ENCODE measurements around the gene TRIM5.
A peak's percentile ranks its signal among the peaks of the same experiment; 100 is the strongest.
"Not testable (repeated sequence)": the region's sequence is repeated elsewhere in the genome, so short reads cannot be mapped to it uniquely, and the experiment has no call there.

Gene TRIM5

DNA sequence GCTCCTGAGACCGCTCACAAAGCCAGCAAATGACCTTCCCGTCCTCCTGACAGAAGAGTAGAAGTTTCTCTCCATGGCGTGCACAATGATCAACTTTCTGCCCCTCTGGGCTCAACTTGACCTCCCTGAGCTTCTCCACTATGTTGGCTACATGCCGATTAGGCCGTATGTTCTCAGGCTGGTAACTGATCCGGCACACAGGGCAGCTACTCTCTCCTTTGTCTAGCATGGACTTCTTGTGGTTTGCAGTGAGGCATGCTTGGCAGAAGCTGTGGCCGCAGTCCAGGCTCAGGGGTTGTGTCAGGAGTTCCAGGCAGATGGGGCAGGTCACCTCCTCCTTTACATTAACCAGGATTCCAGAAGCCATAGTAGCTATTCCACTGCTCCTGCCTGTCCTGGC lies 5.1 kb downstream of the TRIM5 start:
- no peak overlapping the region for H3K4me2 ChIP-seq
- peaks cover 31 to 58% (median 50%) of the 10 kb centered on the region in 11 experiments for H3K36me3 ChIP-seq
- H4K20me1 ChIP-seq: peaks cover 0 to 31% (median 0%) of the 10 kb centered on the region in 11 experiments; a peak in 4 of 22 replicates
- no peaks in the 10 kb centered on the region for H3K27me3 ChIP-seq
- H3K27ac ChIP-seq: no peak overlapping the region
- peaks cover 13 to 38% (median 28%) of the 10 kb centered on the region in 11 experiments for H3K9me3 ChIP-seq (replicated peaks in 1 of 11)
- no peak overlapping the region for H3K4me3 ChIP-seq
- H3K9ac ChIP-seq: no peak overlapping the region
- peaks cover 0 to 12% (median 0%) of the 10 kb centered on the region in 10 experiments; a peak in 6 of 20 replicates for H3K4me1 ChIP-seq
- no peak for TF ChIP-seq Cebpa-rat (IDR thresholded peaks at IDR 0.05)

DNA sequence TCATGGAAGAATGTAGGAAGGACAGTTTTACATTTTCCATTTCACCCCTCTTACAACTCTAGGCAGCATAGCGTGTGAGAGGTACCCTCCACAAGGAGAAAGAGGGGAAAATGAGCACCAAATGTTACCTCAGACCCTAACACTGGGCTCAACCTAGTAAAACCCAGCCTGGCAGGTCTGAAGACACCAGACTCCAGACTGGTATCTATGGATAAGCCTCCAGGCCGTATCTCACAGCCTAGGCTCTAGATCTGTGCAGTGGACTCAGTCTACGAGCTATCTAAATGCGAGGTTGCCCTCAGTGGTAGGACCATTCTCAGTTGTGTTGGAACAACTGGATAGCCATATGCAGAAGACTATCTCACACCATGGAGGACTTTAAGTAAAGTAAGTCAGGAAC lies 10.5 kb downstream of the TRIM5 start:
- H3K4me2 ChIP-seq: no peak overlapping the region
- H3K36me3 ChIP-seq: peaks cover 43 to 81% (median 63%) of the 10 kb centered on the region in 11 experiments
- H3K27me3 ChIP-seq: no peaks in the 10 kb centered on the region
- TF ChIP-seq Cebpa-rat (IDR thresholded peaks at IDR 0.05): no peak
- H4K20me1 ChIP-seq: peaks cover 0 to 11% (median 0%) of the 10 kb centered on the region in 11 experiments; a peak in 3 of 22 replicates
- H3K9ac ChIP-seq: no peak overlapping the region
- no peak overlapping the region for H3K27ac ChIP-seq
- peaks cover 13 to 25% (median 21%) of the 10 kb centered on the region in 11 experiments for H3K9me3 ChIP-seq (replicated peaks in 1 of 11)
- no peak overlapping the region for H3K4me3 ChIP-seq
- peaks cover 0 to 8% (median 0%) of the 10 kb centered on the region in 10 experiments; a peak in 4 of 20 replicates for H3K4me1 ChIP-seq

DNA sequence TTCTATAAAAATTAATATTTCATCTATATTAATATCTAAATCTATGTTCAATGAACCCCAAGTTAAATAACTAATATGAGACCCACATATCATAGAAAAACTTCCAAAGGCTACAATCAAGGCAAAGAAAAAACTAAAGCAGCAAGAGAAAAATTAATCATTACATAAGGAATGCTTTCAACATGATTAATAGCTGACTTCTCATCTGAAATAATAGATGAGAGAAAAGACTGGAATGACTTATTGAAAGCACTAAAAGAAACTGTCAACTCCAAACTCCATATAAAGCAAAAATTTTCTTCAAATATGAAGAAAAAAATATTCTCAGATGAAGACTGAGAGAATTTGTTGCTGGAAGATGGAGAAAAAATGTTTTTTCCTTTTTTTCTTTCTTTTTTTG lies 13.0 kb downstream of the TRIM5 start:
- no peak overlapping the region for H3K4me3 ChIP-seq
- TF ChIP-seq Cebpa-rat (IDR thresholded peaks at IDR 0.05): no peak
- H3K4me1 ChIP-seq: no peaks in the 10 kb centered on the region
- peaks cover 0 to 4% (median 0%) of the 10 kb centered on the region in 11 experiments; a peak in 3 of 22 replicates for H3K9me3 ChIP-seq (replicated peaks in 1 of 11)
- no peak overlapping the region for H3K9ac ChIP-seq
- peaks cover 0 to 11% (median 0%) of the 10 kb centered on the region in 11 experiments; a peak in 3 of 22 replicates for H4K20me1 ChIP-seq
- no peak overlapping the region for H3K4me2 ChIP-seq
- H3K27me3 ChIP-seq: no peaks in the 10 kb centered on the region
- H3K36me3 ChIP-seq: peaks cover 45 to 84% (median 67%) of the 10 kb centered on the region in 11 experiments
- no peak overlapping the region for H3K27ac ChIP-seq

DNA sequence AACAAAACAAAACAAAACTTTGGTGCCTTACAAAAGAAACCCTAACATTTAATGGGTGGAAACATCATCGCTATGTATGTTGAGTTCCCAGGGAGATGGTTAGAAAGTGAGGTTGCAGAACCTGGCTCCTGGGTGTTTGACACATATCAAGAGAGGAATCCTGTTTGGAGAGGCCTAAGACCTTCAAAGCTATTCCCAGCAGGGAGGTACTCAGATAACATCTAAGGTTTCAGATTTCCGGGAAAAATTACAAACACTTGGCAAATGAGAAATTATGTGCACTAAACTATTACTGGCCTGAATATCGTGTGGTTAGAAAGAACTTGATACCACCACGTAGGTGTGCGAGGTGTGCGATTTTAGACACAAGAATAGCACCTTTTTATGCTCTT lies 18.5 kb downstream of the TRIM5 start:
- Histone ChIP-seq H3K27me3 (no peaks in the 10 kb centered on the region), H3K27ac (no peak overlapping the region), H3K9me3 (replicated peaks in 1 of 11) (no peaks in the 10 kb centered on the region), H4K20me1 (no peaks in the 10 kb centered on the region; a peak in 1 of 22 replicates), H3K4me1 (no peaks in the 10 kb centered on the region), H3K36me3 (peaks cover 72 to 99% (median 91%) of the 10 kb centered on the region in 11 experiments), H3K9ac (no peak overlapping the region), H3K4me3 (no peak overlapping the region), H3K4me2 (no peak overlapping the region)
- no peak for TF ChIP-seq Cebpa-rat (IDR thresholded peaks at IDR 0.05)

DNA sequence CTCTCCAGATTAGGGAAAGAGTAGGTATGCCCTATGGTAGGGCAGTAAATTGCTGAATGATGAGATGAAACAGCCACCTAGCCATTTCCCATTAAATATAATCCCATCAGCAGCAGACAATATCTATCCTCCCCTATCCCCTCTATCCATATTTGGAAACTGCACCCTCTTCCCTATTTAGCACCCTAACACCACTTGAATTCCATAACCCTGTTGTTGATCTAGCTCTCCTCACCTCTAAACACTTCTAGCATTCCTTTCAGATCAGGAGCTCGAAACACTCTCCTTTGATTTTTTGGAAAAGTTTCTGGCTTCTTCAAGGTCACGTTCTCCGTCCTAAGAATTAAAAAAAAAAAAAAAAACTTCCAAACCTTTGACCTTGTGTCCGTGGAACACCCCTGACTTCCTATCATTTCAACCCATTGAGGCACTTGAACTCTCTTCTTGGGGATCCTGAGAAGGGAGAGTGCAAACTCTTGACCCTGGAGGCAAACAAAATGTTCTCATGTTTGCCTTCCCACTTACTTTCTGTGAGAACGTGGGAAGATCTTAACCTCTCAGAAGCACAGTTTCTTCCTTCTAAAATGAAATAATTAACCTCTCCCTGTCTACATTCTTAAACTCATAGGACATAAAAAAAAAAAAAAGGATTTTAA lies 19.0 kb downstream of the TRIM5 start:
- H3K4me3 ChIP-seq: no peak overlapping the region
- no peaks in the 10 kb centered on the region for H3K9me3 ChIP-seq (replicated peaks in 1 of 11)
- no peaks in the 10 kb centered on the region for H3K4me1 ChIP-seq
- H3K27ac ChIP-seq: no peak overlapping the region
- H3K36me3 ChIP-seq: peaks cover 69 to 96% (median 91%) of the 10 kb centered on the region in 11 experiments
- no peaks in the 10 kb centered on the region for H3K27me3 ChIP-seq
- no peak for TF ChIP-seq Cebpa-rat (IDR thresholded peaks at IDR 0.05)
- no peaks in the 10 kb centered on the region; a peak in 1 of 22 replicates for H4K20me1 ChIP-seq
- no peak overlapping the region for H3K4me2 ChIP-seq
- no peak overlapping the region for H3K9ac ChIP-seq

DNA sequence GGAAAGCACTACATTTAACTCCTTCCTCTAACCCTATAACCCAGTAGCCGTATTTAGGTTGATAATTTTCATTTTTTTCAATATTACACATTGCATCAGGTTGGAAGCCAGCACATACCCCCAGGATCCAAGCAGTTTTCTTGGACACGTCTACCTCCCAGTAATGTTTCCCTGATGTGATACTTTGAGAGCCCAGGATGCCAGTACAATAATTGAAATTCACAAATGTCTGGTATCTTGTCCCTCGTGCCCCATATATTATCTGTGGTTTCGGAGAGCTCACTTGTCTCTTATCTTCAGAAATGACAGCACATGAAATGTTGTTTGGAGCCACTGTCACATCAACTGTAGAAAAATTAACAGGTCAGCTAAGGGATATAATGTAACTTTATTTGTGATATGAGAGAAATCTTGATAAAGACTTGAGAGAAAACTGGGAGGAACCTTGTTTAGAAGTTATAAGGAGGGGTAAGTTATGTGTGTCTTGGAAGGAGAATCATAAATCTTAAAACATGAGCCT lies 19.8 kb downstream of the TRIM5 start:
- no peaks in the 10 kb centered on the region for H3K4me1 ChIP-seq
- no peak overlapping the region for H3K4me3 ChIP-seq
- peaks cover 62 to 88% (median 83%) of the 10 kb centered on the region in 11 experiments for H3K36me3 ChIP-seq
- no peak overlapping the region for H3K9ac ChIP-seq
- no peak overlapping the region for H3K27ac ChIP-seq
- no peaks in the 10 kb centered on the region for H3K9me3 ChIP-seq (replicated peaks in 1 of 11)
- H4K20me1 ChIP-seq: no peaks in the 10 kb centered on the region
- H3K27me3 ChIP-seq: no peaks in the 10 kb centered on the region
- no peak for TF ChIP-seq Cebpa-rat (IDR thresholded peaks at IDR 0.05)
- H3K4me2 ChIP-seq: no peak overlapping the region

DNA sequence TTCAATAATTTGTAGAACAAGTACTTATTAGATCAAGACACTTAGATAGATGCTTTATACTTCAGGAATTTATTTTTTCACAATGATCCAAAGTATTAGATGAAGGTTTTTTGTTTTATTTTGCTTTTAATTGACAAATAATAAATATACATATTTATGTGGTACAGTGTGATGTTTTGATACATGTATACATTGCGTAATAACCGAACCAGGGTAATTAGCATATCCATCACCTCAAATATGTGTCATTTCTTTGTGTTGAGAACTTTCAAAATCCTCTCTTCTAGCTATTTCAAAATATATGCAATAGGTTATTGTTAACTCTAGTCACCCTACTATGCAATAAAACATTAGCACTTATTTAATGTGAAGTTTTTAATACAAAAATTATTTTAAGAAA lies 21.4 kb downstream of the TRIM5 start:
- no peaks in the 10 kb centered on the region for H4K20me1 ChIP-seq

DNA sequence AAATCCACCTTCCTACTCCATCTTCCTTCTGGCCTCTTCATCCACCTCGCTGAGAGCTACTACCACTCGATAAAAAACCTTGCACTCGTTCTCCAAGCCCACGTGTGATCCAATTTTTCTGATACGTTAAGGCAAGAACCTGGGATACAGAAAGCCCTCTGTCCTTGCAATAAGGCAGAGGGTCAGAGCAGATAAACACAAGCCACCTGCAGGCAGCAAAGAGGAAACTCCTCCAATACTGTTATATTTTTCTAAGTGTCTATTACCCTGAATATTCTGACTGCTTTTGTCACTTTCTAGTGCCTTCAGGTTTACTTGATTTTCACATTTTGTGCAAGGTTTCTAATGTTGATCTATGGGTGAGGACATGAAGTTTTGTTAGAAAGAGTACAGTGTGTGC lies 26.6 kb downstream of the TRIM5 start:
- peaks cover 0 to 14% (median 6%) of the 10 kb centered on the region in 11 experiments; a peak in 10 of 22 replicates for H3K9me3 ChIP-seq (replicated peaks in 1 of 11)
- no peaks in the 10 kb centered on the region for H4K20me1 ChIP-seq
- no peak overlapping the region for H3K4me2 ChIP-seq
- no peak for TF ChIP-seq Cebpa-rat (IDR thresholded peaks at IDR 0.05)
- H3K4me1 ChIP-seq: no peaks in the 10 kb centered on the region
- no peak overlapping the region for H3K27ac ChIP-seq
- H3K4me3 ChIP-seq: no peak overlapping the region
- H3K9ac ChIP-seq: no peak overlapping the region
- H3K36me3 ChIP-seq: peaks cover 0 to 31% (median 20%) of the 10 kb centered on the region in 11 experiments; a peak in 18 of 22 replicates
- H3K27me3 ChIP-seq: no peaks in the 10 kb centered on the region

More for the DNA sequence above, 21.4 kb downstream of the TRIM5 start:
- no peaks in the 10 kb centered on the region for H3K4me1 ChIP-seq
- H3K27ac ChIP-seq: no peak overlapping the region
- H3K4me3 ChIP-seq: no peak overlapping the region
- peak in 1 of 11 experiments; percentile 72; a peak in 2 of 22 replicates for TF ChIP-seq Cebpa-rat (IDR thresholded peaks at IDR 0.05)
- H3K36me3 ChIP-seq: peaks cover 49 to 72% (median 68%) of the 10 kb centered on the region in 11 experiments
- H3K9ac ChIP-seq: no peak overlapping the region
- no peak overlapping the region for H3K4me2 ChIP-seq
- H3K9me3 ChIP-seq (replicated peaks in 1 of 11): no peaks in the 10 kb centered on the region
- no peaks in the 10 kb centered on the region for H3K27me3 ChIP-seq

DNA sequence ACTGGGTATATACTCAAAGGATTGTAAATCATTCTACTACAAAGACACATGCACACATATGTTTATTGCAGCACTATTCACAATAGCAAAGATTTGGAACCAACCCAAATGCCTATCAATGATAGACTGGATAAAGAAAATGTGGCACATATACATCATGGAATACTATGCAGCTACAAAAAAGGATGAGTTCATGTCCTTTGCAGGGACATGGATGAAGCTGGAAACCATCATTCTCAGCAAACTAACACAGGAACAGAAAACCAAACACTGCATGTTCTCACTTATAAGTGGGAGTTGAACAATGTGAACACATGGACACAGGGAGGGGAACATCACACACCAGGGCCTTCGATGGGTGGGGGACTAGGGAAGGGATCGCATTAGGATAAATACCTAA lies 27.9 kb downstream of the TRIM5 start:
- H3K4me2 ChIP-seq, H3K4me1 ChIP-seq, H3K9ac ChIP-seq, H3K4me3 ChIP-seq, H3K27ac ChIP-seq, H3K27me3 ChIP-seq, H4K20me1 ChIP-seq: not testable (repeated sequence)
- Histone ChIP-seq H3K9me3 (replicated peaks in 1 of 11) (peaks cover 10 to 27% (median 18%) of the 10 kb centered on the region in 11 experiments), H3K36me3 (peaks cover 0 to 25% (median 13%) of the 10 kb centered on the region in 11 experiments; a peak in 10 of 22 replicates)
